Brain pericyte (primary cell): Measurements from ENCODE around the gene FXYD6.

Source experiments
- DNase-seq: peaks from one replicate; pipeline ENCODE4 v3.0.0-alpha.2; 2012; ENCODE audit warnings: low read depth, low spot score

Gene FXYD6

DNA sequence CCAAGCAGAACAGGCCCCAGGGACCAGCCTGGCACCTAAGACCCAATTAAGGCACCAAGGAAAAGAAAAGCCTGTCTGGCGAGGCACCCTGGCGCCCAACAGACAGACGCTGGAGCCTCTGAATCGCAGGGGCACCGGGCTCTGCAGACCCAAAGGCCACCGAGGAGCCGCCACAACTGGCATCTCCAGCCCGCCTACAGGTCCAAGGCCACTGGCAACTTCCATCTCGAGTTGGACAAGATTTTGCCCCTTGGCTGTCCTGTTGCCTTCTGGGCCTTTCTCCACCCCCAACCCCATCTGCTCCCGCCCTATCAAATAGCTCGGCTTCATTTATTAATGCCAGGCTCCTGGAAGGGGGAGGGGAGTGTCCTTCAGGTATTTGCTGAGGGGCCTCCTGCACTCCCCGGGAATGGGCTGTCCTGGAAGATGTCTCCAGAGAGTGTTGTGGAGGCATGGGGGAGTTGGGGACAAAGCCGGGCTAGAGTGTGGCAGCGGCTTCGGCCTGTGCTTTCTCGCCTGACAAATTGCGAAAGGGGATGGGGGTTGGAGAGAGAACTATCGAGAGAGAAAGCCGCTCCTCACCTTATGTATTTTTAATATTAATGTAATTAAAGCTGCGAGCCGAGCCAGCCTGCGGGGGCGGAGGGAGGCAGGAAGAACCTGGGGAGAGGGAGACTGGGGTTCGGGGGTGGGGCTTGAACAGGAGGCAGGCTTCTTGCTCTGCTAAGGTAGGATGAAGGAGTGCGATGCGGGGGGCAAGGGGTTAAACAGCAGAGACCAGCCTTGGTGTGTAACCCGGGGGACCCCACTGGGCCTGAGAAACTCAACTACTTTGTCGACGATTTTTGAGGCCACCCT is 81.5 kb downstream of the FXYD6 start:
- DNase-seq: no peak

DNA sequence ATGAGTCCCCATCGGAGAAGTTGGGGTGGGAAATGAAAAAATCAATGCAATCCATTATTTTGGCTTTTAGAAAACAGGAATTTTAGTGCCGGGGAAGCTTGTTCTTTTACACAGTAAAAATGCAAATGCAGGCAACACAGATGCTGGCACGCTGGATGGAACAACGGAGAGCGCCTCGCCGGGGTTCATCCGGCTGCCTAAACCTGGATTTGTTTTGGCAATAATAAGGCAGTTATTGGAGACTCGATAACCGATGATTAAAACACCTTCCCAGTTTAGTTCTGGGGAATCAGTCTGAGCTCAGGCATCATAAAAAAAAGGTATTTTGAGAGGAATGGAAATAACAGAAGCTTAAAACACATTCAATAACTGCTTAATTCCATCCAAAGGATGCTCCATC is 82.3 kb downstream of the FXYD6 start:
- no peak for DNase-seq

- no peak for DNase-seq
Observed at GRCh38 chr11:117793583-117793982, 82.9 kb downstream of the FXYD6 start.

DNA sequence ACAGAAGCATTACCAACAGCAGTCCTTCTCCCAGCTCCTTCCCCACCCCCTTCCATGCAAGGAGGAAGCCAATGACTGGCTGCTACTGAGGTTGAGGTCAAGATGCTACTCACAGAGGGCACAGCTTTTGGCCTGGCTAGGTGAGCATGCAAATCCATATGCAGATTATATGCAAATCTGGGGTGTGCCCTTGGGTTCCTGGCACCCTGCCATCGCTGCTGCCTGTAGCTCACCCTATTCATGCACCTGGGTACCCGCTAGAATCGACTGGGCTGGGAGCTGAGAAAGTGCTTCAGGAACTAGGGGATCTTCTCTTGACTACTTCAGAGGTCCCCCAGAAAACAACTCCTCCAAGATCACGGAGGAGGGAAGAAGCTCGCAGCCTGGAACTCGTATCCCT is 83.5 kb downstream of the FXYD6 start:
- no peak for DNase-seq

DNA sequence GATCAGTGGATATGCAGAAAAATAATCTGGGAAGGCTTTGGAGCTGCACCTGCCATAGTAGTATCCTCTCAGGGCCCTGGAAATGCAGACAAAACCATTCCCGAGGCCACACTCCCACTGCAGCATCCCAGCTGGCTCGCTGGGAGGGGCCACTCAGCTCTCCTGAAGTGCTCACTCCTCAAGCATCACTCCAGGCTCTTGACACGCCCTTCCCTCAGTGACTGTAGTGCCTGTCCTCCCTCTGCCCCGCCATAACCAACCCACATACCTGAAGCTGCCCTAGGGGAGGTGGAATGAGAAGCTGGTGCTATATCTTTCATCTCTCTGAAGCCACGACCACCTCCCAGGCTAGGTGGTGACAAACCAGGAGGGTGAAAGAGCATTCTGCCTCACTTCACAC is 84.2 kb downstream of the FXYD6 start:
- DNase-seq: no peak

DNA sequence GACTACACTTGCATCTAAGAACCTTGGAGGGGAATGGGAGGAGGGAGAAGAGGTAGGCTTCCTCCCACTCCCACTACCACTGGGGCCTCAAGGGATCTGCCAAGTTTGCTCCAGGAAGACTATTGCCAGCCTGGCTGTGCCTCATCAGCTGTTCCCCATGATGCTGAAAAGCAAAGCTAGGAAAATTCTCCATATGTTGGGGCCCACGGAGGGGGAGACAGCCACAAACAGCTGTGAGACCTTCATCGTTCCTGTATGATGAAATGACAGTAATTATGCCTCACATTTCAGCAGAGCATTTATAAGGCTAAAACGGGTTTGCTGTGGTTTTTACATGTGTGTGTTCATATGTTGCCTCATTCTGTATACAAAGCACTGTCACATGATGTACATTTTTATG is 86.2 kb downstream of the FXYD6 start:
- DNase-seq: no peak

DNA sequence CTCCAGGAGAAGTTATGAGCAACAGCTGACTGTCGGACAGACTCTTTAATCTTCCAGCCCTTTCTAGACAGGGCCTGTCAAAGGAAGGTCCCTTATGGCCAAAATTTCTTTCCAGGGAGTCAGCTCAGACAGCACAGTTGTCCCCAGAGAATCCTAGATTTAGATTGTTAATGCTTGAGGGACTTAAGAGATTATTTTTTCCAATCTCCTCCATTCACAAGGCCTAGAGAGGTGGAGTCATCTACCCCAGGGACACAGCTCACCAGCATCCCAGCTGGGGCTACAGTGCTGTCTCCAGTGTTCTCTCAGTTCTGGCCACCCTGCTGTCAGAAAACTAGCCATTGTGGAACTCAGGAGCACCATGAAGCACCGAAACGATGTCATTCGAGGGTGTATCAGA is 87.2 kb downstream of the FXYD6 start:
- DNase-seq: no peak
